GM12878 (cell line): Measurements from ENCODE around the gene ACSL3. TPM values are rescaled to one million over a fixed set of nuclear protein-coding genes. Genes with fewer than 3 reads are reported as not detected.
A peak's percentile ranks its signal among the peaks of the same experiment; 100 is the strongest.

Experiments
- ATAC-seq: fragments of 200-7000 bp; cut with Tn5 transposase; 3 replicates; pipeline ENCODE4 v1.9.1; 2020; ENCODE audit warnings: mild to moderate bottlenecking, moderate library complexity
- BruUV-seq: library from RNA; stranded (reverse); fragments of 400-500 nt; replicated peaks from 2 replicates; lab custom pipeline; 2021; lab: Mats Ljungman, UMichigan
- CTCF ChIA-PET: fragments of 300-600 bp; sonication (Branson Sonifier 250); formaldehyde crosslinking; extraction: SDS; loops from one replicate; lab custom pipeline; 2021; ENCODE audit warnings: inconsistent platforms; lab: Yijun Ruan, JAX
- POLR2A ChIA-PET: fragments of 350-600 bp; formaldehyde crosslinking; extraction: SDS; loops from one replicate; lab custom pipeline; 2021; ENCODE audit warnings: inconsistent platforms; lab: Charles Lee
- RAD21 ChIA-PET: fragments of 300-600 bp; sonication (Branson Sonifier 250); formaldehyde crosslinking; loops from one replicate; lab custom pipeline; 2023; ENCODE audit warnings: antibody characterized with exemption; ENCODE audit not compliant: unreplicated experiment; lab: Charles Lee
- SMC1A ChIA-PET: fragments of 300-600 bp; sonication (Branson Sonifier 250); formaldehyde crosslinking; loops from one replicate; lab custom pipeline; 2023; ENCODE audit not compliant: unreplicated experiment, uncharacterized antibody; lab: Charles Lee
- DNase-seq: peaks from one replicate; pipeline ENCODE4 v3.0.0-alpha.2; 2011; ENCODE audit warnings: low read depth, low spot score
- FAIRE-seq: peaks from 3 replicates; lab custom pipeline; 2011; peaks lifted over from hg19 to GRCh38; lab: Jason Lieb, UNC
- H2AFZ ChIP-seq: 2 replicates; pipeline ENCODE4 v1.6.0; 2011; ENCODE audit warnings: low read depth, low read length, control low read depth; ENCODE audit not compliant: control insufficient read depth
- H3K27ac ChIP-seq: 2 replicates; pipeline ENCODE4 v1.5.1; 2011; ENCODE audit warnings: control low read depth; ENCODE audit not compliant: control insufficient read depth, insufficient read depth
- H3K27me3 ChIP-seq, 2 experiments: replicated peaks in 1 of 2; 2 replicates each; pipeline versions ENCODE4 v1.6.0 to v1.6.1; 2011; ENCODE audit warnings: low read length in 1 of 2; ENCODE audit not compliant: control insufficient read depth in 2 of 2, insufficient read depth in 2 of 2
- H3K36me3 ChIP-seq, 2 experiments: 2 replicates each; pipeline ENCODE4 v1.5.1; 2011; ENCODE audit warnings: low read length in 1 of 2; ENCODE audit not compliant: control insufficient read depth in 2 of 2, insufficient read depth in 2 of 2
- H3K4me1 ChIP-seq: 2 replicates; pipeline ENCODE4 v1.6.1; 2011; ENCODE audit warnings: mild to moderate bottlenecking, low read length, moderate library complexity, mixed read lengths; ENCODE audit not compliant: control insufficient read depth, insufficient read depth
- H3K4me2 ChIP-seq: 2 replicates; pipeline ENCODE4 v1.6.0; 2011; ENCODE audit warnings: control low read depth; ENCODE audit not compliant: control insufficient read depth, insufficient read depth
- H3K4me3 ChIP-seq: fragments of 200-600 bp; sonication (generic); 2 replicates; pipeline ENCODE4 v1.5.1; 2016
- H3K79me2 ChIP-seq: 2 replicates; pipeline ENCODE4 v1.6.0; 2011; ENCODE audit warnings: low read length; ENCODE audit not compliant: control insufficient read depth, insufficient read depth
- H3K9ac ChIP-seq: 2 replicates; pipeline ENCODE4 v1.8.0; 2011; ENCODE audit warnings: low read length, control low read depth, mixed read lengths; ENCODE audit not compliant: control insufficient read depth, insufficient read depth
- H3K9me3 ChIP-seq: replicated peaks from 3 replicates; pipeline ENCODE4 v1.5.1; 2011; ENCODE audit warnings: mild to moderate bottlenecking, low read length; ENCODE audit not compliant: control insufficient read depth, insufficient read depth
- H4K20me1 ChIP-seq: 2 replicates; pipeline ENCODE4 v1.6.0; 2011; ENCODE audit not compliant: control insufficient read depth, insufficient read depth
- EED ChIP-seq: sonication (generic); IDR thresholded peaks from 2 replicates; pipeline ENCODE4 v1.6.1; 2016; ENCODE audit warnings: antibody characterized with exemption, low read depth
- JUNB ChIP-seq: IDR thresholded peaks from 2 replicates; pipeline ENCODE4 v1.6.1; 2016; ENCODE audit warnings: antibody characterized with exemption, mild to moderate bottlenecking
- NFIC ChIP-seq: IDR thresholded peaks from 2 replicates; pipeline ENCODE4 v1.6.1; 2012; ENCODE audit warnings: low read depth, mild to moderate bottlenecking, inconsistent platforms, low read length, moderate library complexity
- SIN3A ChIP-seq: IDR thresholded peaks from 2 replicates; pipeline ENCODE4 v1.6.1; 2012; ENCODE audit warnings: low read depth, low read length, improper control_type of control experiment
- WGBS: methylation state at CpG from one replicate; pipeline ENCODE4 v1.1.6; 2016; ENCODE audit warnings: low lambda C conversion rate; ENCODE audit not compliant: insufficient replicate concordance, insufficient coverage; ENCODE audit errors: missing lambda C conversion rate; 5-methylcytosine and 5-hydroxymethylcytosine counted together
- in situ Hi-C: fragments of 300-500 bp; cut with MboI; formaldehyde crosslinking; loops from 9 replicates; pipeline ENCODE4 v1.14.3; 2018; ENCODE audit warnings: mixed read lengths
- intact Hi-C: fragments of 100-400 bp; cut with micrococcal nuclease; formaldehyde crosslinking; loops from one replicate; pipeline ENCODE4 v1.14.2; 2022; ENCODE audit not compliant: unreplicated experiment
- polyA plus RNA-seq, 11 experiments: library from polyadenylated mRNA; depleted of rRNA in 4 of 11; unstranded in 6 of 11; stranded (reverse) in 5 of 11; fragments of >200 nt; fragmentation: Nextera tagmentation in 4 of 11; fragmentation: Illumina TruSeq in 1 of 11; extraction: Ambion mirVana in 4 of 11; extraction: Trizol in 1 of 11; gene quantifications; 1 replicate in 1 of 11; 2 replicates in 10 of 11; pipeline versions ENCODE4 v1.2.1 to v1.2.3, GENCODE V29; 2011 to 2016; ENCODE audit warnings: inconsistent platforms in 2 of 11, missing spikeins in 2 of 11, low read depth in 1 of 11
- total RNA-seq, 4 experiments: library from RNA; depleted of rRNA in 3 of 4; stranded (reverse); fragments of >200 nt in 3 of 4; fragmentation: Illumina TruSeq in 1 of 4; extraction: Trizol in 1 of 4; gene quantifications; 2 replicates each; pipeline versions ENCODE4 v1.2.1 to v1.2.3, GENCODE V29; 2013 to 2021
- TF ChIP-seq, protein P1 (sequence below): fragments of 450-650 bp; IDR thresholded peaks from 2 replicates; pipeline ENCODE4 v1.6.1; 2018; ENCODE audit warnings: mild to moderate bottlenecking, low read depth, moderate library complexity; ENCODE audit not compliant: partially characterized antibody

Gene ACSL3
- total and polyA plus RNA-seq, 10 of the 15 experiments (the other 5 are each of a cell fraction or from before 2014, with no cell fraction given), result 15.6 to 83.9 (median 56.7) TPM

DNA sequence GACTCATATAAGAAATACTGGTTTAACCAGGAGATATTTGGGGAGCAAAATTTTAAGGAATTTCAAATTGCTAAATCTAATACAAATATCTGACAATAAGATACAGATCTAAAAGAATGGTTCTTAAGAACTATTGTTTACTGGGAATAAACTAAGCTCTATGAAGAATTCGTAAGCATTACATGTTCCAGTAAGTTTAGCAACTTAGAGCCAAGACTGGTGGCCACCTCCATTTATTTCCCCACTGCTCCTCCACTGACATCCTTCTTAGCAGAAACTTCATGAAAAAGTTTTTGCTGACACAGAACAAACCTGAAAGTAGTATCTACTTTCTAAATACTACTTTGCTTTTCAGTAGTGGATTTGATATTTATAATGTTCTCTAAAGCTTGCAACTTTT lies 83.0 kb downstream of the ACSL3 start:
- TF ChIP-seq, protein P1, sequence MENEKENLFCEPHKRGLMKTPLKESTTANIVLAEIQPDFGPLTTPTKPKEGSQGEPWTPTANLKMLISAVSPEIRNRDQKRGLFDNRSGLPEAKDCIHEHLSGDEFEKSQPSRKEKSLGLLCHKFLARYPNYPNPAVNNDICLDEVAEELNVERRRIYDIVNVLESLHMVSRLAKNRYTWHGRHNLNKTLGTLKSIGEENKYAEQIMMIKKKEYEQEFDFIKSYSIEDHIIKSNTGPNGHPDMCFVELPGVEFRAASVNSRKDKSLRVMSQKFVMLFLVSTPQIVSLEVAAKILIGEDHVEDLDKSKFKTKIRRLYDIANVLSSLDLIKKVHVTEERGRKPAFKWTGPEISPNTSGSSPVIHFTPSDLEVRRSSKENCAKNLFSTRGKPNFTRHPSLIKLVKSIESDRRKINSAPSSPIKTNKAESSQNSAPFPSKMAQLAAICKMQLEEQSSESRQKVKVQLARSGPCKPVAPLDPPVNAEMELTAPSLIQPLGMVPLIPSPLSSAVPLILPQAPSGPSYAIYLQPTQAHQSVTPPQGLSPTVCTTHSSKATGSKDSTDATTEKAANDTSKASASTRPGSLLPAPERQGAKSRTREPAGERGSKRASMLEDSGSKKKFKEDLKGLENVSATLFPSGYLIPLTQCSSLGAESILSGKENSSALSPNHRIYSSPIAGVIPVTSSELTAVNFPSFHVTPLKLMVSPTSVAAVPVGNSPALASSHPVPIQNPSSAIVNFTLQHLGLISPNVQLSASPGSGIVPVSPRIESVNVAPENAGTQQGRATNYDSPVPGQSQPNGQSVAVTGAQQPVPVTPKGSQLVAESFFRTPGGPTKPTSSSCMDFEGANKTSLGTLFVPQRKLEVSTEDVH, result no peak
- TF ChIP-seq SIN3A, result no peak
- TF ChIP-seq NFIC, result 0 out of 2 replicates have a peak, but pooled peaks have one; percentile 43
- 0 out of 2 replicates have a peak, but pooled peaks have one; percentile 23 for TF ChIP-seq EED
- peak; percentile 49; the same call in 1 of the 2 replicates for TF ChIP-seq JUNB
- TF ChIP-seq, all 136 proteins: peak for 3
- in situ Hi-C loops, result no loop called here

More for the DNA sequence above, 83.0 kb downstream of the ACSL3 start:
- Histone ChIP-seq H3K9me3 (no peaks in the 10 kb centered on the region), H3K4me2 (peak overlapping the region; percentile 47; the same call in 1 of the 2 replicates), H3K9ac (no peak overlapping the region), H3K4me3 (no peak overlapping the region), H3K27ac (no peak overlapping the region), H3K79me2 (no peaks in the 10 kb centered on the region), H3K27me3 (no peaks in the 10 kb centered on the region), H2AFZ (no peak overlapping the region), H3K36me3 (peaks cover 0 to 6% of the 10 kb centered on the region in 2 experiments; a peak in 2 of 4 replicates), H4K20me1 (no peaks in the 10 kb centered on the region), H3K4me1 (peaks cover 7% of the 10 kb centered on the region; the same call in 1 of the 2 replicates)
- ChIA-PET CTCF (no interaction called here), POLR2A (interaction anchor here (0.8 kb wide), 1 partner anchor 10 kb away, joined by 3 read pairs; no protein-coding TSS in a partner anchor), SMC1A (interaction anchor here (0.7 to 1.6 kb wide), 4 partner anchors 28 to 32 kb away, joined by 3 to 6 read pairs (median 4); no protein-coding TSS in a partner anchor), RAD21 (interaction anchor here (0.7 kb wide), 1 partner anchor 11 kb away, joined by 4 read pairs; no protein-coding TSS in a partner anchor)
- ATAC-seq (peak; percentile 63), DNase-seq (no peak), FAIRE-seq (peak; percentile 87)
- WGBS, result 4% methylated on average over 1 of the region's 1 CpG
- BruUV-seq, result no TSS peak
- intact Hi-C loops, result no loop called here
